GM19043 (cell line): ENCODE data around the gene FADS1.
A peak's percentile ranks its signal among the peaks of the same experiment; 100 is the strongest.

Source experiments
- ATAC-seq: cut with Tn5 transposase; IDR thresholded peaks from one replicate; pipeline ENCODE4 v1.9.1; 2021; ENCODE audit warnings: low read depth; ENCODE audit not compliant: unreplicated experiment

Gene FADS1

DNA sequence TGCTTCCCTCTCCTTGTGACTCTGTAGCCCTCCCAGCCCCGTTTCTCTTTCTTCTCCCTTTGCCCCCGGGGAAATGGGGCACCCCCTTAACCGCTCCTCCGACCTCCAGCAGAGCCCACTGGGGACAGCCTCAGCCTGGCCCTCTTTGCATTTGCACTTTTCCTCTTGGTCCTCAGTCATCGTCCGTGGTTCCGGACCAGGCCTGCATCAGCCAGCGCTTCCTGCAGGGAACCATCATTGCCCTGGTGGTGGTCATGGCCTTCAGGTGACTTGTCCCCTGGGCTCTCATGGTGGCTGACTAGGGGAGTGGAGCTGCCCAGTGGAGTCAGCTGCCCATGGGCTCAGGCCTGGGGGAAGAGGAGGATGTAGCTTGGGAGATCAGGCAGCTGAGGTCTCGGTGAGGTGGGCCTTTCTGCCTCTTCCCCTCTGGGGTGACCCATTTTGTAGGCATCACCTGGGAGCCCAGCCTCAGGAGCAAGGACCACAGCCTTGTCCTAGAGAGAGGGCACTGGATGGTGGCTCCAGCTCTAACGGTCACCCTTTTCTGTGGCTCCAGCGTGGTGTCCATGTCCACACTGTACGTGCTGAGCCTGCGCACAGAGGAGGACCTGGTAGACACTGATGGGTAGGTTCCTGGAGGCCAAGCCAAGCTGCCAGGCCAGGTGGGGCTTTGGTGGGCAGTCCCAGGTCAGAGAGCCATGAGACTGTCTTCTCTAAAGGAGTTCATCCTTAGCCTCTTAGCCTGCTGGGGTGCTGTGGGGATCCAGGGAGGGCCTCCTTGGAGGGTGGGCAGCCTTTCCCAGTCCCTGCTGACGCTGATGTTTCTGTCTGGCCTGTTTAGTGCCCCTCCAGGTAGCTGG lies 36.9 kb downstream of the FADS1 start:
- no peak for ATAC-seq

DNA sequence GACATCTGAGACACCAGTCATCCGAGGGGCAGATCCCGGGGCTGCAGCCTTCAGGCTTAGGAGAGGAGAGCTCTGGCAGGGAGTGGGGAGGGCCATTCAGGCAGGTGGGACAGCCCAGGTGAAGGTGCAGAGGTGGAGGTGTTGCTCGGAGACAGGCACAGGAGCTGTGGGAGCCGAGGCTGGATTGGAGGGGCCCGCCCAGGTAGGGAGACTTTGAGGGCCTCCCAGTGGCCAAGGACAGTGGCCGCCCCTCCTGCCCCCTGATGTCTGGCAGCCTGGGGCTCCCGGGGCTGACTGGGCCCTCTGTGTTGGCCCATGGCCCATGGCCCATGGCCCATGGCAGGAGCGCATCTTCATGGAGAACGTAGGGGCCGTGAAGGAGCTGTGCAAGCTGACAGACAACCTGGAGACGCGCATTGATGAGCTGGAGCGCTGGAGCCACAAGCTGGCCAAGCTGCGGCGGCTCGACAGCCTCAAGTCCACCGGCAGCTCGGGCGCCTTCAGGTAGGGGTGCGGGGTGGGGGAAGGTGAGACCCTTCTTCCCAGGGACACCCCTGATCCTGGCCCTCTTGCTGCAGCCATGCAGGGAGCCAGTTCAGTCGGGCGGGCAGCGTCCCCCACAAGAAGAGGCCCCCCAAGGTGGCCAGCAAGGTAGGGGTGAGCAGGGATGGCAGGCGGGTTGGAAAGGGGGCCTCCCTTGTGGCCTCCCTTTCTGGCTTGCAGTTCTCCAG lies 37.7 kb downstream of the FADS1 start:
- ATAC-seq, result no peak

DNA sequence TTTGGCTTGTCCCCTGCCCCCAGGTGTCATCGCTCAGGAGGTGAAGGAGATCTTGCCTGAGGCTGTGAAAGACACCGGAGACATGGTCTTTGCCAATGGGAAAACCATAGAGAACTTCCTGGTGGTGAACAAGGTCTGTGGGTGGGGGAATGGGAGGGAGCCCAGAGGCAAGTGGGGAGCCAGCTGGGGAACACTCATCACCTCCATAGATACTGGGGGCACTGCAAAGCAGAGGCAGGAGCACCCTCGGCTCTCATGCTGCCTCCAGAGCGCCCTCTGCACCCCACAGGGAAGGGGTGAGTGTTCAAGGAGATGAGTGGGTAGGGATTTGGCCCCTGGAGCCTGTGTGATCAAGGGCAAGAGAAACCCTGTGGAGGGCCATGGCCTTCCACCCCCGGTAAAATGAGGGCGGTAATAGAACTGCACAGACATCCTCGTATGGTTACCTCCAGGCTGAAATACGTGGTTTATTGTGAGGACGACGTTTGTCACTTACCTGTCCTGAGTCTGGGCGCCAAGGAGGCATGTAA lies 38.4 kb downstream of the FADS1 start:
- ATAC-seq, result no peak

DNA sequence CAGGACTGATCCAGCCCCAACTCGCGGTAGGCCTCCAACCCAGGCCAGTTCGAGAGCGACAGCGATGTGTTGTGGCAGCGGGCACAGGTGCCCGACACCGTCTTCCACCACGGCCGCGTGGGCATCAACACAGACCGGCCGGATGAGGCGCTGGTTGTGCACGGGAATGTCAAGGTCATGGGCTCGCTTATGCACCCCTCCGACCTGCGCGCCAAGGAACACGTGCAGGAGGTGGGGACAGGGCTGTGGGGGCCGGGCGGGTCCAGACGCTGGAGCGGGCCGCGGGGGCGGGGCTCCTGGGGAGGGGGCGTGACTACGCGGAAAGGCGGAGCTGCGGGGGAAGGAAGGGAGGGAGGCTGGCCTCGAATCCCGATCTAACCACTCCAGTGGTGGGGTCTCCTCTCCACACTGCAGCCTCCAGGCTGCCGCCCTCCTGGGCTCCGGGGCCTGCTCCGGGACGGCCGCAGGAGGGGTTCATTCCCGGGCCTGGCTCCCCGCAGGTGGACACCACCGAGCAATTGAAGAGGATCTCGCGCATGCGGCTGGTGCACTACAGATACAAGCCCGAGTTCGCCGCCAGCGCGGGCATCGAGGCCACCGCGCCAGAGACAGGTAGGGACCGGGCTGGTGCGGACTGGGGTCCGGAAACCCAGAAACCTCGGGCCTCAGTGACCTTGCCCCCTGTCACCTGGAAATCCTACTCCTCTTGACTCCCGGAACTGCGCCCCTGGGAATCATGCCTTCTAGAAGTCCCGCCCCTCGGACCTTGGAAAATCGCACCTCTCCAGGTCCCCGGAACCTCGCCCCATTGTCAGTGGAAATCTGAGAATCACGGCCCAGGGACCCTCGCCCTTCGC lies 39.3 kb downstream of the FADS1 start:
- no peak for ATAC-seq

DNA sequence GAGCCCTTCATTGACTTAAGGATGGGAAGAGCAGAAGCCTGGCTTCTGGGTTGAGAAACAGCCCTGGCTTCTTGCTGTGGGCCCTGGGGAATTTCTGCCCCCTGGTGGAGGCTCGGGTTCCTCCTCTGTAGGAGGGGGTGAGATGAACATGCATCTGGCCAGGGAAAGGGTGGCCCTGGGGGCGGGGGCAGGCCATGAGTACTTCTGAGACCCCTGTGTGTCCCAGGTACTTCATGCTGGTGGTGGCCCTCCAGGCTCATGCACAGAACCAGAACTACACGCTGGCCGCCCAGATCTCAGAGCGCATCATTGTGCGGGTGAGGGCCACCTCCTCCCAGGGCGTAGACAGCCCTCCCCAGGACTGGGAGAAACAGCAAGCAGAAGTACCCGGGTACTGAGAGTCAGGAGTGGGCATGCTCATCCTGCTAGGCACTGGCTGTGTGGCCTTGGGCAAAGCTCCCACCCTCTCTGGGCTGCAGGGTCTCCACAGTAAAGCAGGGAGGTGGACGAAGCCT lies 40.2 kb downstream of the FADS1 start:
- ATAC-seq, result peak; percentile 50

GRCh38 chr11:61775606-61776554 lies 40.9 kb downstream of the FADS1 start:
- ATAC-seq, result no peak

GRCh38 chr11:61775106-61775505 lies 41.7 kb downstream of the FADS1 start:
- no peak for ATAC-seq

DNA sequence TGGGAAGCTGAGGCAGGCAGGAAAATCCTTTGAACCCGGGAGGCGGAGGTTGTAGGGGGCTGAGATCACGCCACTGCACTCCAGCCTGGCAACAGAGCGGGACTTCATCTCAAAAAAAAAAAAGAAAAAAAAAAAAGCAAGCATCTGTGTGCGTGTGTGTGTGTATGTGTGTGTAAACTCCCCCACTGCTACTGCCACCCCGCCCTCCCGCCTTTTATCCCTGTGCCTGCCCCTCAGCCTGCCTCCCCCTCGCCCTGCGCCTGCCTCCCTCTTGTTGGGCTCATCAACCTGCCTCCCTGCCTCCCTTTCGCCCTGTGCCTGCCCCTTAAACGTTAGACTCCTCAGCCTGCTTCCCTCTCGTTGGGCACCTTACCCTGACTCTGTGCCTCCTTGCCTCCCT lies 42.4 kb downstream of the FADS1 start:
- ATAC-seq, result no peak

DNA sequence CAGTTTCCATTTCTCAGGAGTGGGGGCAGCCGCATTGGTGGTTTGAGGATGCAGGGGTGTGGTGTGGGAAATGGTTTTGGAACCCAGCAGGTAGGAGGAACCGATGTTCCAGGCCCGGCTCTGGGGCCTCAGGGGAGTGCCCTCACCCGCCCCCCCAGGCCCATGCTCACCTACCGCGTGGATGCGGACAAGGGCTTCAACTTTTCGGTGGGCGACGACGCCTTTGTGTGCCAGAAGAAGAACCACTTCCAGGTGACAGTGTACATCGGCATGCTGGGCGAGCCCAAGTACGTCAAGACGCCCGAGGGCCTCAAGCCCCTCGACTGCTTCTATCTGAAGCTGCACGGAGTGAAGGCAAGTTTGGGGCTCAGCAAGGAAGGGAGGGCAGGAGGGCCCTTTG lies 43.0 kb downstream of the FADS1 start:
- no peak for ATAC-seq

DNA sequence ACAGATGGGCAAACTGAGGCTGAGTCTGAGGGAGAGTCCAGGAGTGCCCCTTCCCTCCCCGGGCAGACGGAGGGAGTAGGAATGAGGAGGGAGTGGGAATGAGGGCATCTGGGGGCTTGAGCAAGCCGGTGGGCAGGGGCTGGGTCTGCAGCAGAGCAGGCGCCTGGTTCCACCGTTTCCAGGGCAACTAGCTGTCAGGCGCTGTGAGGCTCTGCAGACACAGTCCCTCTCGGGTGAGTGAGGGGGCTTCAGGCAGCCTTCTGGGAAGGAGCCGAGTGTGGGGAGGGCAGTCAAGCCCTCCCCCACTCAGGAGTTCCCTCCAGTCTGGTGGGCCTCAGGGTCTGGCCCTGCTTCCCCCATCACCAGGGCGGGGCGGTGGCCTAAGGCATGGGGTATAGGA lies 43.4 kb downstream of the FADS1 start:
- ATAC-seq, result no peak

- ATAC-seq, result no peak
Measured at GRCh38 chr11:61771985-61772455, 44.8 kb downstream of the FADS1 start.

GRCh38 chr11:61771195-61771894 lies 45.5 kb downstream of the FADS1 start:
- no peak for ATAC-seq

DNA sequence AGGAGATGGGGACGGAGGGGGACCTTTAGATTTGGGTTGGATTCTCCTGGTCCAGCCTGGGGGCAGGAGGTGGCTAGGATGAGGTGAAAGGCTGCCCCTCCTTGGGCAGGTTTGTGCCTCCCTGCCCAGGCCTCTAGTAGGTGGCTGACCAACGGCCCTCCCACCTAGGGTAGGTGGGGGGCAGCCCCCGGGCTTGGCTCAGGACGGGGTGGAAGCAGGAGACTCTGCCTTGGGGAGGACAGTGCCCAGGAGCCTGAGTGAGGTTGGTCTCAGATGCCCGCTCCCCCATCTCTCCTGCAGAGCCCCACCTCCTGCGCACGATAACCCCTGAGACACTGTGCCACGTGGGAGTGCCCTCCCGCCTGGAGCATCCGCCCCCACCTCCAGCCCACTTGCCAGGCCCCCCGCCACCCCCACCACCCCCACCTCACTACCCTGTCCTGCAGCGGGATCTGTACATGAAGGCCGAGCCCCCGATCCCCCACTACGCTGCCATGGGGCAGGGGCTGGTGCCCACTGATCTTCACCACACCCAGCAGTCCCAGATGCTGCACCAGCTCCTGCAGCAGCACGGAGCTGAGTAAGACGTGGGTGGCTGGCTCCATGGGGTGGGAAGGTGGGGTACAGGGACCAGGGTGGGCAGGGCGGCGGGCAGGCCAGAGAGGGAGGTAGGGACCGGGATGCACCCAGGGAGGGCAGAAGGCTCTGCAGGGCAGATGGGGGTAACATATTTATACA lies 46.7 kb downstream of the FADS1 start:
- ATAC-seq, result no peak

GRCh38 chr11:61769169-61769920 lies 47.5 kb downstream of the FADS1 start:
- ATAC-seq, result no peak

GRCh38 chr11:61768376-61769076 lies 48.3 kb downstream of the FADS1 start:
- no peak for ATAC-seq

DNA sequence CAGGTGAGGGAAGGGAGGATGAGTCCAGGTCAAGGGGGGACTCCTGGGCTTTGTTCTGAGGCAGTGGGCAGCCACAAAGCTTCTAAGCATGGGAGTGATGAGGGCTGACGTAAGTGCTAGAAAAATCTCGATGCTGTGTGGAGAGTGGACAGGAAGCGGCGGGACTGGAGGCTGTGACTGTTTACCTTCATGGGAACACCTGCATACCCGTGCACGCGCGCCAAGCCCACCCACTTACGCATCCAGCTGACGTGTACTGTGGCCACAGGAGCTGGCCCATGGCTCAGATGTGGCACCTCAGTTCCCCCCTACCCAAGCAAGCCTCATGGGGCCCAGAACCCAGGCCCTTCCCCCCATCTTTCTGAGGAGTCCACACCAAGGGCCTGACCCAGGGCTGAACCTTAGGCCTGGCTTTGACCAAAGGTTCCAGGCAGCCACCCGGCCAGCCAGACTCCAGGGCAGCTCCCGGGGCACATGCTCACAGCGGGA lies 50.4 kb downstream of the FADS1 start:
- no peak for ATAC-seq
